Pancreas (tissue), 10 donors: Measurements from ENCODE around the gene CCDC92B. TPM values are rescaled to one million over a fixed set of nuclear protein-coding genes. Genes with fewer than 3 reads are reported as not detected.

Experiments used
- ATAC-seq, 4 donors: fragments of 200-7000 bp; cut with Tn5 transposase; one replicate each; pipeline versions ENCODE4 v1.8.0 to v1.9.1; 2020; ENCODE audit warnings: mild to moderate bottlenecking in 4 of 4, moderate library complexity in 4 of 4
- DNase-seq, 6 donors: peaks; one replicate each; pipeline ENCODE4 v3.0.0-alpha.2; 2020
- FAIRE-seq: peaks from 2 replicates; lab custom pipeline; 2012; peaks lifted over from hg19 to GRCh38; lab: Jason Lieb, UNC
- H3K27ac ChIP-seq, 4 donors: fragments of 200-600 bp; sonication (generic); 1 replicate in 3 of 4; 2 replicates in 1 of 4; pipeline versions ENCODE4 v1.5.0 to v1.8.0; 2020
- H3K27me3 ChIP-seq, 4 donors: fragments of 200-600 bp; one replicate each; pipeline ENCODE4 v1.8.0; 2021
- H3K36me3 ChIP-seq, 3 donors: fragments of 200-600 bp; sonication (generic) in 1 of 3; one replicate each; pipeline versions ENCODE4 v1.5.0 to v1.8.0; 2020 to 2021
- H3K4me1 ChIP-seq, 3 donors: fragments of 200-600 bp; one replicate each; pipeline ENCODE4 v1.8.0; 2021
- H3K4me3 ChIP-seq, 4 donors: fragments of 200-600 bp; sonication (generic) in 2 of 4; one replicate each; pipeline versions ENCODE4 v1.5.0 to v1.8.0; 2020 to 2021
- H3K9me3 ChIP-seq, 4 donors: fragments of 200-600 bp; one replicate each; pipeline ENCODE4 v1.8.0; 2021
- WGBS, 2 donors: extraction: QIAGEN DNeasy Blood & Tissue Kit; methylation state at CpG; one replicate each; pipeline ENCODE4 v1.1.7; 2013; 5-methylcytosine and 5-hydroxymethylcytosine counted together
- intact Hi-C, 3 donors: fragments of 100-400 bp; cut with DNase I; formaldehyde crosslinking; loops; one replicate each; pipeline versions ENCODE4 v1.11.1 to v1.14.2; 2022
- polyA plus RNA-seq, 2 donors: library from polyadenylated mRNA; stranded (reverse); fragments of 200-250 nt; gene quantifications; one replicate each; pipeline ENCODE4 v1.2.3, GENCODE V29; 2013
- total RNA-seq, 6 donors: library from RNA; stranded (reverse); fragmentation: NEBNext Ultra II Directional in 4 of 6; extraction: Animal tissue kit (Norgen Biotek cat#: 25700) in 4 of 6; gene quantifications; one replicate each; pipeline versions ENCODE4 v1.2.1 to v1.2.4, GENCODE V29; 2021 to 2023
- TF ChIP-seq, protein P1 (sequence below), 4 donors: fragments of 200-600 bp; sonication (generic) in 3 of 4; IDR thresholded peaks; one replicate each; pipeline versions ENCODE4 v1.5.0 to v1.8.0; 2021; ENCODE audit warnings: antibody characterized with exemption in 4 of 4
- donor health status: healthy with polysubstance abuse.
- donor health status: DM: no; HTN: no; CAD: no; lungs with moderate emphysema.
- donor health status: DM: no; HTN: no; CAD: no.
- donor health status: control.
- donor health status: control.
- donor health status: Bipolar disorder and iron deficiency.
- donor health status: DM: yes; HTN: yes; CAD: no.
- donor health status: DM: no; HTN: no; CAD: no.
- donor health status: DM: no; HTN: no; CAD: no.
- donor health status: DM: yes; HTN: yes; CAD: no.

The CCDC92B gene
- total and polyA plus RNA-seq, 8 donors, result 0.19 to 4.6 (median 0.69) TPM

DNA sequence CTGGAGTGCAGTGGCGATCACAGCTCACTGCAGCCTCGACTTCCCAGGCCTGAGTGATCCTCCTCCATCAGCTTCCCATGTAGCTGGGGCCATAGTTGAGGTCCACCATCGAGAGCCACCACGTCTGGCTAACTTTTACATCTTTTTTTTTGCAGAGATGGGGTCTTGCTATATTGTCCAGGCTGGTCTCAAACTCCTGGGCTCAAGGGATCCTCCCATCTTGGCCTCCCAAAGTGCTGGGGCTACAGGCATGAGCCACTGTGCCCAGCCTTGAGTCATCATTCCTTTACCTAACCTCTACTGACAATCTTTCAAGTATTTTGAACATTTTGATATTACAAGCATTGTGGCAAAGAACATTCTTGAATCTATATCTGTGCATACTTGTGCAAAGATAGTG, 9.4 kb upstream of the CCDC92B start:
- Histone ChIP-seq H3K36me3 (no peaks in the 10 kb centered on the region), H3K9me3 (no peaks in the 10 kb centered on the region), H3K27me3 (no peaks in the 10 kb centered on the region), H3K4me3 (no peak overlapping the region), H3K27ac (no peak overlapping the region), H3K4me1 (no peaks in the 10 kb centered on the region)
- ATAC-seq (no peak), DNase-seq (no peak), FAIRE-seq (no peak)
- intact Hi-C loops, result no loop called here
- TF ChIP-seq, protein P1, sequence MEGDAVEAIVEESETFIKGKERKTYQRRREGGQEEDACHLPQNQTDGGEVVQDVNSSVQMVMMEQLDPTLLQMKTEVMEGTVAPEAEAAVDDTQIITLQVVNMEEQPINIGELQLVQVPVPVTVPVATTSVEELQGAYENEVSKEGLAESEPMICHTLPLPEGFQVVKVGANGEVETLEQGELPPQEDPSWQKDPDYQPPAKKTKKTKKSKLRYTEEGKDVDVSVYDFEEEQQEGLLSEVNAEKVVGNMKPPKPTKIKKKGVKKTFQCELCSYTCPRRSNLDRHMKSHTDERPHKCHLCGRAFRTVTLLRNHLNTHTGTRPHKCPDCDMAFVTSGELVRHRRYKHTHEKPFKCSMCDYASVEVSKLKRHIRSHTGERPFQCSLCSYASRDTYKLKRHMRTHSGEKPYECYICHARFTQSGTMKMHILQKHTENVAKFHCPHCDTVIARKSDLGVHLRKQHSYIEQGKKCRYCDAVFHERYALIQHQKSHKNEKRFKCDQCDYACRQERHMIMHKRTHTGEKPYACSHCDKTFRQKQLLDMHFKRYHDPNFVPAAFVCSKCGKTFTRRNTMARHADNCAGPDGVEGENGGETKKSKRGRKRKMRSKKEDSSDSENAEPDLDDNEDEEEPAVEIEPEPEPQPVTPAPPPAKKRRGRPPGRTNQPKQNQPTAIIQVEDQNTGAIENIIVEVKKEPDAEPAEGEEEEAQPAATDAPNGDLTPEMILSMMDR (IDR thresholded peaks at IDR 0.05), result no peak
- WGBS, 2 donors, result 60 to 64% methylated on average over 4 of the region's 4 CpGs

DNA sequence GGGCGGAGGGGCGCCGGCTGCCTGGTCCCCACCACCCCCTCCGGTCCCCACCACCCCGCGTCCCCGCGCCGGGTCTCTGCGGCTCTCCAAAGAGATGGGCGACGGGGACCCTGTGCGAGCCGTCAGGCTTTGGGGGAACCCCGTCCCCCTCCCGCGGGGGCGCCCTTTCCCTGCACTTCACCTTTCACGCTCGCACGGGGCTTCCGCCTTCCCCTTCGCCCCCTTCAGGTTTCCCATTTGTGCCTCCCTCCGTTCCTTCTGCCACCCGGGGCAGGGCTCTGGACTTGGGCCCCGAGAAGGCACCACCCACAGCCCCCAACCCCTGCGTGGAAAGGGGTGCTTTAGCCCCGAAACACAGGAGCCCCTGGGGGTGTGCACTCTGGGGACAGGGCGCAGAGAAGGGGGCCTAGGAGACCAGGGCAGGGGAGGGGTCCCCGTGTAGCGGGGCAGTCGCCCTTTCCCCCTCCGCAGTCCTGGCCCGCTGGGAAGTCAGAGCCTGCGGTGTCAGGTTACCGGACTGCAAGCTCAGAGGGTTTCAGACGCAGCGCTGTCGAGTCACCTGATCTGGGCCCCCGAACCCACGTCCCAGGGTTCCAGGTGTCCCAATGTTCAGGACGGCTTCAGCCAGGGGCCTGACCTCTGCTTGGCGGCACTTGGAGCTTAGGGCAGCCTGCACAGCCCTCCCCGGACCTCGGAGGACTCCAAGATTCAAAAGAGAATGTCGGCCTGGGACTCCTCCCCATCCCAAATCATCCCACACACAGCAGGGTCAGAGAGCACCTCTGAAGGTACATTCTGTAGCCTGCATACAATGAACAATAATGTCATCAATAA, 6.7 kb upstream of the CCDC92B start:
- H3K4me1 ChIP-seq, result no peaks in the 10 kb centered on the region
- H3K4me3 ChIP-seq, result peak overlapping the region; percentile 14 to 56 (median 36)
- H3K27me3 ChIP-seq, result no peaks in the 10 kb centered on the region
- H3K27ac ChIP-seq, result no peak overlapping the region
- intact Hi-C loops, result no loop called here
- H3K36me3 ChIP-seq, result no peaks in the 10 kb centered on the region
- peak in 5 of 6 donors; percentile 19 to 70 (median 44) for DNase-seq
- 2% methylated on average over 38 to 46 of the region's 46 CpGs for WGBS, 2 donors
- TF ChIP-seq, protein P1 (IDR thresholded peaks at IDR 0.05), result no peak
- peak; percentile 73 to 82 (median 78) for ATAC-seq
- FAIRE-seq, result no peak
- H3K9me3 ChIP-seq, result no peaks in the 10 kb centered on the region

DNA sequence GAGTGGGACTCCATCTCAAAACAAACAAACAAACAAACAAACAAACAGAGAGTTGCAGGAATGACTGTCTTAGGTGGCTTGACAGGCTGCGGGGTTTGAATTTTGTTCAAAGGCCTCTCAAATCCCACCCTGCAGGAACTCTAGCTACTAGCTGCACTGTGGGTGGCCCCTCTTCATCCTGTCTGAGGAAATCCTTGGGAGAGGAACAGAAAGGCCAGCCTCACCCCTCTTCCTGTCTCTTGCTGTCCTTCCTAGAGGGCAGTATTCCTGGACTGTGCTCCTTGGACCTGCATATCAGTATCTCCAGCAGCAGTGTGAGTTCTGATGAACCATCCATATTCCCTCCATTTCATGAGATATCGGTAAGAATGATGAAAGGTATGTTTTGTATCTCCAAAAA, 2.0 kb upstream of the CCDC92B start:
- no peak for FAIRE-seq
- WGBS, 2 donors, result 72 to 75% methylated on average over 2 of the region's 2 CpGs

DNA sequence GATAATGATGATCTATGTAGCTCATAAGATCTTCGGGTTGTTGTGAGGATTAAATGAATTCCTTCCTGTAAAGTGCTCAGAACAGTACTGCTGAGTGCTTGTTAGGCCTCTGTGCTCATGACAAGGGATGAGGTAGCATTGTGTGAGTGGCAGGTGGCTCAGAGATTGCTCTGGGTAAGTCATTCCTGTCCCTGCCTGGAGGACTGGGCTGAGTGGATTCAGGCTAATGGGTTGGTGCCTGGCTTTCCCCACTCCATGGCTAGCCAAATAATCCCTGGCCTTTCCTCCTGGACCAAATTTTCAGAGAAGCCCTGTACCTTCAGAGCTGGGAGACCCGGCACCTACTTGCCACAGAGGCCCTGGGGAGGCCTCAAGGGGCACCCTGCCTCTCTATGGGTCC, 1.3 kb upstream of the CCDC92B start:
- H3K4me3 ChIP-seq, result no peak overlapping the region
- H3K36me3 ChIP-seq, result no peaks in the 10 kb centered on the region
- DNase-seq (no peak), FAIRE-seq (no peak), ATAC-seq (no peak)
- H3K9me3 ChIP-seq, result no peaks in the 10 kb centered on the region
- intact Hi-C loops, result no loop called here
- H3K4me1 ChIP-seq, result no peaks in the 10 kb centered on the region
- no peak overlapping the region for H3K27ac ChIP-seq
- H3K27me3 ChIP-seq, result no peaks in the 10 kb centered on the region
- TF ChIP-seq, protein P1 (IDR thresholded peaks at IDR 0.05), result no peak
- 66 to 80% methylated on average over 2 of the region's 2 CpGs for WGBS, 2 donors

More for the DNA sequence above, 2.0 kb upstream of the CCDC92B start:
- H3K36me3 ChIP-seq, result no peaks in the 10 kb centered on the region
- DNase-seq (no peak), ATAC-seq (no peak)
- H3K4me3 ChIP-seq, result no peak overlapping the region
- no peaks in the 10 kb centered on the region for H3K4me1 ChIP-seq
- intact Hi-C loops, result no loop called here
- TF ChIP-seq, protein P1 (IDR thresholded peaks at IDR 0.05), result no peak
- H3K9me3 ChIP-seq, result no peaks in the 10 kb centered on the region
- H3K27ac ChIP-seq, result no peak overlapping the region
- no peaks in the 10 kb centered on the region for H3K27me3 ChIP-seq

DNA sequence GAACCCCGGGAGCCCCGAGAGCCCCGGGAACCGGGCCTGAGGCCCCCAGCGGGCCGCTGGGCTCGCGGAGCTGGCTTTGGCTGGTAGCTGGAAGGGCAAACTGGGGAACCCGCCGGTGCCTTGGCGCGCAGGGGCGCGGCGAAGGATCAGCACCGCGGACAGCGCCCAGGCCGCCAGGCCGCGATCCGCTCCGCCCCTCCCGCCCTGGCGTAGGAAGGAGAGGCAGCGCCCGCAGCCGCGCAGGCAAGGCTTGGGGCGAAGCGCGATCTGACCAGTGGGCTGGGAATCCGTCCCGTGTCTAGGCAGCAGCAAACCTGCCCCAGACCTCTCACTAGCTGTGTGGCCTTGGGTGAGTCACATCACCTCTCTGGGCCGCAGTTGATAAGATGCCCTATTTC, 331 bp upstream of the CCDC92B start:
- FAIRE-seq, result no peak
- Histone ChIP-seq H3K27me3 (no peaks in the 10 kb centered on the region), H3K4me3 (peak overlapping the region in 2 of 4 donors; percentile 15 to 44)

More for the DNA sequence above, 331 bp upstream of the CCDC92B start:
- WGBS, 2 donors, result 0 to 1% methylated on average over 22 to 35 of the region's 35 CpGs
- H3K9me3 ChIP-seq, result no peaks in the 10 kb centered on the region
- peak; percentile 98 to 100 (median 98) for ATAC-seq
- no peak overlapping the region for H3K27ac ChIP-seq
- TF ChIP-seq, protein P1 (IDR thresholded peaks at IDR 0.05), result no peak
- H3K36me3 ChIP-seq, result no peaks in the 10 kb centered on the region
- DNase-seq, result peak; percentile 65 to 92 (median 83)
- no peaks in the 10 kb centered on the region for H3K4me1 ChIP-seq
- intact Hi-C loops, result no loop called here
